ENCODE data around the gene SYNJ2. TPM values are rescaled to one million over a fixed set of nuclear protein-coding genes. Genes with fewer than 3 reads are reported as not detected.

The SYNJ2 gene
- total RNA-seq, 2 donors from 2014 or later = 19.6 to 30.4 TPM

GRCh38 chr6:158033077-158033750 is 51.6 kb downstream of the SYNJ2 start:
- peak; percentile 41 for DNase-seq (ENCODE audit: low spot score)
- intact Hi-C loops (cut with DNase I) = no loop called here

DNA sequence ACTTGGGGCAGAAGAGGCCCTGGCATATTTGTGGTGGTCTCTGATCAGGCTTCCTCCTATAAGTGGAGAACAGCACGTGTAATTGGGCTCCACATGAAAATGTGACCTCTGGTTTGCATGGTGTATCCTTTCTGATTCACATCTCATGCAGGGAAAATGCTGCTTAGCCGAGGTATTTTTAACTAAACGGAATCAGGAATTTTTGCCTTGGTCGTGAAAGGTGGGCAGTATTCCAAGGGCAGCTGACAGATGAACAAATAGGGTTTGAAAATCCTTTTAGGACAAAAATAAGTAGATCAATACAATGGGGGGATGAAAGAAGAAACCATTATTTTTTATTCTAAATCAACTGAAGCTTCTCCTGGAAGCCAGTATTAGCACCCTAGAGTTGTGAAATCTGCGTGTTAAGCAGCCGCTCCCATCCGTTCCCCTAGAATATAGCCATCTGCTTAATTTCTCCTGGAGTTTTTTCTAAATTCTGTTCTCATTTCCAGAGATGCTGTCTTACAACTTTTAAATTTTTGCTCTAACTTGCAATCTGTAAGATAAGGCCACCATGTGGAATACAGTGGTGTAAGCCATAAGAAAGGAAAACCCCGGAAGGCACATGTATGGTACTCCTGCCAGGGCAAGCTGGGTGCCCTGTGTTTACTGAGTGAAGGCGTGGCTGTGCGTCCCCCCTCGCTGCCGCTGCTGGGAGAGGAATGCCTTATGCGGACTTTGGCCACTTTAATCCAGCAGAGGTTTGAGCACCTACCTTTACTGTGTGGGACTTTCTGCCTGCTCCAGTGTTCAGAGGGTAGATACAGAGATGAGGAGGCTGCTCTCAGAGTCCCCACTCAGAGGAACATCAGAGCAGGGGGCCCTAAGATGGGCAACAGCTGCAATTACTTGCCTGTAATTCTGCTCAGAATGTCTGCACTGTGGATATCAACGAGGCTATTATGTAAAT is 52.4 kb downstream of the SYNJ2 start:
- intact Hi-C loops (cut with DNase I) = no loop called here

DNA sequence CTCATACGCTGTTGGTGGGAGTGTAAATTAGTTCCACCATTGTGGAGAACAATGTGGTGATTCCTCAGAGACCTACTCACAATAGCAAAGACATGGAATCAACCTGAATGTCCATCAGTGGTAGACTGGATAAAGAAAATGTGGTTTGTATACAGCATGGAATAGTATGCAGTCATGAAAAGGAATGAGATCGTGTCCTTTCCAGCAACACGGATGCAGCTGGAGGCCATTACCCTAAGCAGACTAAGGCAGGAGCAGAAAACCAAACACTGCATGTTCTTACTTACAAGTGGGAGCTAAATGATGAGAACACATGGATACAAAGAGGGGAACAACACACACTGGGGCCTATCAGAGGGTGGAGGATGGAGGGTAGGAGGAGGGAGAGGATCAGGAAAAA is 54.6 kb downstream of the SYNJ2 start:
- intact Hi-C loops (cut with DNase I) = no loop called here
- no peak for DNase-seq (ENCODE audit: low spot score)

More for the DNA sequence above, 52.4 kb downstream of the SYNJ2 start:
- DNase-seq (ENCODE audit: low spot score) = no peak

DNA sequence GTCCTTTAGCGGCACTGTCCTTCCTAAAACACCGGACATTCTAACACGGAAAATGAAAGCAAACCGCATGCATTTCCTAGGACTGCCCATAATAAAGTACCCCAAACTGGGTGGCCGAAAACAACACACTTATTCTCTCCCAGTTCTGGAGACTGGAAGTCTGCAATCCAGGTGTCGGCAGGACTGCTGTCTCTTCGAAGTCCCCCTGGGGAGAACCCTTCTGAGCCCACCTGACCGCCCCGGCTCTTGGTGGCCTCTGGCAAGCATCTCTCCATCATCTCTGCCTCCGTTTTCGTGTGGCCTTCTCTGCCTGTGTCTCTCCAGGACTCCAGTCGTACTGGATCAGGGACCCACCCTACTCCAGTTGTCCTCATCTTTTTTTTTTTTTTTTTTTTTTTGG is 55.4 kb downstream of the SYNJ2 start:
- intact Hi-C loops (cut with DNase I) = no loop called here
- peak; percentile 69 for DNase-seq (ENCODE audit: low spot score)

DNA sequence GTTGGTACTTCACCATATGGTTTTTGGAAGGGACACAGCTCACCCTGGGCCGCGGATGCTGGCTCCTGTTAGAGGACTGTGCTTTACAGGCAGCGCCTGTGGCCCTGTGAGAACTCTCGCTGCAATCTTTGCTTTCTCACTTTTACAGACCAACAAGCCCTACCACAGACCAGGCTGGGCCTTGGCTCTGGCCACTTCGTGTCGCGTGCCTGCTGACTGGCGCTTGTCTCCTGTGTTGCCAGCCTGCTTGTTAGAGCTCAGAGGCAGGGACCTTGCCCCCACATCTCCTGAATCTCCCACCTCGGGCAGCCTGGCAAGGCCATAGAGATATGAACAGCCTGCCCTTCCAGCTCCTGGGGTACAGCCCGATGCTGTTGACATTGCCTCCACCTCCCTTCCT is 56.1 kb downstream of the SYNJ2 start:
- intact Hi-C loops (cut with DNase I) = no loop called here
- peak; percentile 68 for DNase-seq (ENCODE audit: low spot score)

DNA sequence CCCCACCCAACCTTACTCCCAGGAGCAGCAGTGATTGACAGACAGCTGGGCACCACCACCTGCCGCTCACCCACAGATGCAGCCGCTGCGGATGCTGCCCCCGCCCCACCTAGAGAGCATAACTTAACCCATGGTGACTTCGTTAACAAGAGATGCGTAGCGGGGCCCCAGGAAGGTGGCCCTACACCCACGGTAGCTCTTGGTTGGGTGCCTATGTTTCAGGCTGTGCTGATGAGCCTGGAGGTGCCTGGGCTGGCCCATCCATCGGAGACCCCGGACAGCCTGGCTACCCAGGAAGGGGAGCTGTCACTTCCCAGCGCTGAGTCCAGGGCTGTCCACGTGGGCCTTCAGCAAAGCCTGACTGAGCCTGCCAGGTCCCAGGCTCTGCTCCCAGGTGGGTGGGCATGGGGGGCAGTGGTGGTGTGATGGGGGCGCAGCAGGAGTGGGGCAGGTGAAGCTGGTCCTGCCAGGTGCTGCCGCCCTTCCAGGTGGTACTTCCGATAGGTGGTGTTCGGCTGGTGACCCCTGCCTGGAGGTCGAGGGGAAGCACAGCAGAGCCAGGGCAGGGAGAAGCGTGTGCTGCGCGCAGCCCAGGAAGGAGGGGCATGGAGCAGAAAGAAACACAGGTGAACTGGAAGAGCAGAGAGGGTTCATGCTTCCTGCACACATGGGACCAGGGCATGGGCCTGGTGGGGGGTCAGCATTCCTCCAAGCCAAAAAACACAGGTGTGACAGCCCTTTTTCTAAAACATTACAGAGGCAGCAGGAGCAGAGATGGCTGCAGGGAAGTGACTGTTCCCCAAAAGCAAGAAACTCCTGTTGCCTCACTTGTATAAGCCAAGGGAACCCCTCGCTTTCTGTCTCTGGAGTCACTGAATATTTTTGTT is 56.9 kb downstream of the SYNJ2 start:
- intact Hi-C loops (cut with DNase I) = no loop called here
- DNase-seq (ENCODE audit: low spot score) = peak; percentile 68

- intact Hi-C loops (cut with DNase I) = no loop called here
- DNase-seq (ENCODE audit: low spot score) = peak; percentile 77
These were observed 57.5 kb downstream of the SYNJ2 start for GRCh38 chr6:158039178-158039557.

DNA sequence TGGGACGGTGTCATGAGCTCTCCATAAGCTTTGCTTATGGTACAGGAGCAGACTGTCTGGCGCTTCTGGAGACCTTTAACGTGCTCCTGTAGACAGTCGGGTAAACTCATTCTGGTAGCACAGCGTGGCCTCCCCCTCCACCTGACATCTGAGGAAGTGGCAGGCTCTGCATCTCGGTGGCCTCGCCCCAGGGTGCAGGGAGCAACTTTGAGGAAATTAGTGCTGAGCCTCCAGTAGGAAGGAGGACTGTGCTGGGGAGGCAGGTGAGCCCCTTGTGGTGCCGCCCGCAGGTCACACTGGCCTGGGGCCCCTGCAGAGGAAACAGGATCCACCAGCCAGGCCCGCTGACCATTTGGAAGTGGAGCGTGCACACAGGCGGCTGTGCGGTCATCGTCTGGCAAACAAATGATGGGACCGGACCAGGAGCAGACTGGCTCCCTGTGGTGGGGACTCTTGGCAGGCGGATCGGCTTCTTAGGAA is 57.9 kb downstream of the SYNJ2 start:
- intact Hi-C loops (cut with DNase I) = no loop called here
- peak; percentile 89 for DNase-seq (ENCODE audit: low spot score)

DNA sequence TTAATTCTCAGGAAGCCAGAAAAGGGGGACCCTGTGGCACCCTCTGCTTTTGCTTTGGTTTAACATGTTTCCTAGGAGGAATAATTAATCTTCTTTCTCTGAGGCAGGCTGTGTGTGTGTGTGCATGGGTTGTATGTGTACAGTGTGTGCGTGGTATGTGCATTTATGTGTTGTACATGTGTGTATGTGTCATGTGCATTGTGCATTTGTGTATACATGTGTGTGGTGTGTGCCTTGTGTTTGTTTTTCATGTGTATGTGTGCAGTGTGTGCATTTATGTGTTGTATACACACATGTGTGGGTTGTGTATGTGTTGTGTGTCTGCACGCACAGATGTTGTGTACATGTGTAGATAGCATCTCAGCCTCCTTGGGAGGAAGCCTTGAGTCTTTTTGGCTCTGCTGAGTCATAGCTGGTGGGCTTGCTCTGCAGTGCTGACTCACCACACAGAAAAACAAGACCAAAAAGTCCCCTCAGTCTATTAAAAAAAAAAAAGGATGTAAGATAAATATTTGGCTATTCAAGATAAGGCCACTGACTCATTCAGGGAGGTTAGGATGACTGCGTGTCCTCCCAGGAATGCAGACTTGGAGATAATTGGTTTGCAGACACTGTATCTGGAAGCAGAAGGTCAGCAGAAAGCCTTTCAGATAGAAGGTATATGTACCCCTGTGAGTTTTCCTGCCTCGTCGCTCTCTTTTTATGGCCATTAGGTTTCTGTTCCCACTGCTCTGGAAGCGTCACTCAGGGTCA is 58.6 kb downstream of the SYNJ2 start:
- intact Hi-C loops (cut with DNase I) = no loop called here
- DNase-seq (ENCODE audit: low spot score) = peak; percentile 79

DNA sequence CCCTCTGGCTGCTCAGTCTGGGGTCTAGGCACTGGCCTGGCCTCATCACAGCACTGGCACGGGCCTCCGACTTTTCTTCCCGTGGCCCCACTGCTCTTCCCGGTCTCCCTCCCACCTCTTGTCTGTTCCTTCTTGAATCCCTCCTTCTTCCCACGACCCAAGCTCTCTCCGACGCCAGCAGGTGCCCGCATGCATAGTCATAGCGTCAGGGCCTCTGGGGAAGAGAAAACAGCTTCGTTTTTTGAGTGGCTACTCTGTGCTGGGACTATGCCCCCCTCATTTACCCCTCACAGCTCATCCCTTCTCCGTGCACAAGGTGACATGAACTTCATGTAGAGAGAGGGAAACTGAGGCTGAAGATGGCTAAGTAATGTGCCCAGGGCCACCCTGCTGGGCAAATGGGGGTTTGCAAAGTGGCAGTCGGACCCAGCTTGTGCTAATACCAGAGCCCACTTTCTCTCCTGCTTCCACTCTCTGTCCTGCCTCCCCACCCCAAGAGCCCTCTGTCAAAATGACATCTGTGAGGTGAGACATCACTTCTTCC is 59.2 kb downstream of the SYNJ2 start:
- intact Hi-C loops (cut with DNase I) = no loop called here
- DNase-seq (ENCODE audit: low spot score) = peak; percentile 82

DNA sequence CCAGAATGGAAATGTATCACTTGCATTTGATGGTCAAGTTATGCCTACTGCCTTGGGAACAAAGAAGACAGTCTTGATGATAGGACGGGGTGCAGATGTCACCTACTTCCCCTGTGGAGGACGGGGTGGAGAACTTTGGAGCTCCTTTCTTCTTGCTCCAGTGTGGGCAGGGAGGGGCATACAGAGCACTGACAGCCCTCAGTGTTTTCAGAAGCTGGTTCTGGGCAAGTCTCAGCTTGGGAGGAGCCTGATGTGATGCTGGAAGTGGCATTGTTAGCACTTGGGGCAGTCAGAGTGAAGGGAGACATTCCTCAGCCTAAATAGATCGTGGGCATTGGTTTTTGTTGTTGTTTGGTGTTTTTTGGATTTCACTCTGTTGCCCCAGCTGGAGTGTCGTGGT is 59.7 kb downstream of the SYNJ2 start:
- intact Hi-C loops (cut with DNase I) = no loop called here
- DNase-seq (ENCODE audit: low spot score) = peak; percentile 43

DNA sequence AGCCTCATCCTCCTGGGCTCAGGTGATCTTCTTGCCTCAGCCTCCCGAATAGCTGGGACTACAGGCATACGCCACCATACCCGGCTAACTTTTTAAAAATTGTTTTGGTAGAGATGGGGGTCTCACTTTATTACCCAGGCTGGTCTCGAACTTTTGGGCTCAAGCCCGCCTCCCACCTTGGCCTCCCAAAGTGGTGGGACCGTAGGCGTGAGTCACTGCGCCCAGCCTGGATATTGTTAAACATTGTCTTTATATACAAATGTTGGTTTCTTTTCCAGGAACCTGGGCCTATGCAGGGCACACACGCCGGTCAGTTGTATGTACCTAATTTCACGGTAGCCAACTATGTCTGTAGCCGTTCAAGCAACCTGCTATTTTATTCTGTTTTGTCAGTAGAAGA is 60.1 kb downstream of the SYNJ2 start:
- intact Hi-C loops (cut with DNase I) = no loop called here
- DNase-seq (ENCODE audit: low spot score) = peak; percentile 69

GRCh38 chr6:158042245-158042798 is 60.7 kb downstream of the SYNJ2 start:
- peak; percentile 90 for DNase-seq (ENCODE audit: low spot score)
- intact Hi-C loops (cut with DNase I) = no loop called here

DNA sequence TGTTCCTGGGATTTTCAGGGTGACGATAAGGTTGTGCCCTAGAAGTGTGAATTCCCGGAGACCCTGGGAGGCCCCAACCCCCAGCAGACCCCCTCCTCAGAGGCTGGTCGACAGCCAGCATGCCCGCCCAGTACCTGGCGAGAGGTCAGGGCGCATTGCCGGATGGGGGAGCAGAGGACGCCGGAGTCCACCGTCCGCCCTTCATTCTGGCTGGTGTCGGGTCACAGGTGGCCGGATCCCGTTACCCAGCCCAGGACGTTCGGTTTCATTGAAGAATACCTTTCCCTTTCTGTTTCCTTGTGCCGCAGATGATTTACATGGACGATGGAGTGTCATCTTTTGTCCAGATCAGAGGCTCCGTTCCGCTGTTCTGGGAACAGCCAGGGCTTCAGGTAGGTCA is 61.3 kb downstream of the SYNJ2 start:
- peak; percentile 78 for DNase-seq (ENCODE audit: low spot score)
- intact Hi-C loops (cut with DNase I) = no loop called here

- peak; percentile 80 for DNase-seq (ENCODE audit: low spot score)
- intact Hi-C loops (cut with DNase I) = no loop called here
These were observed 62.2 kb downstream of the SYNJ2 start for GRCh38 chr6:158043586-158044524.

DNA sequence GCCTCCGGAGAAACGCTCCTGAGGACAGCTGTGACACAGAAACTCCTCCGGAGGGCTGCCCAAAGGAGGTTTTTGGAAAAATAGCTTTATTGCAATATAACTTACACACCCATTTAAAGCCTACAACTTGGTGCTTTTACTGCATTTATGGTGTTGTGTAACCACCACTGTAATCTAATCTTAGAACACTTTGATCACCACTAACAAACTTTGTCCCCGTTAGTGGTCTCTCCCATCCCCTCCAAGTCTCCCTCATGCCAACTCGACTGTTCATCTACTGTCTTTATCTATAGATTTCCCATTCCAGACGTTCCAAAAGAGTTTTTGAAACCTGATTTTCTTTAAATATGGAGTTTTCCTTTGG is 62.8 kb downstream of the SYNJ2 start:
- intact Hi-C loops (cut with DNase I) = no loop called here
- DNase-seq (ENCODE audit: low spot score) = no peak

Measured in posterior vena cava (tissue), 2 donors.